Measurements from ENCODE around the gene RAB11A.
A peak's percentile ranks its signal among the peaks of the same experiment; 100 is the strongest.

The RAB11A gene

GRCh38 chr15:65869126-65869953 is at the start of gene RAB11A:
Gene RAB11A, plus strand, starts transcription at chr15:65869491. Its CDS starts 95 bp downstream, at chr15:65869586.
- DNase-seq (ENCODE audit: low read depth in 3 of 3): peak; percentile 87 to 91 (median 90)

- no peak for DNase-seq (ENCODE audit: low read depth in 3 of 3)
Measured at GRCh38 chr15:65819563-65819960, 49.7 kb upstream of the RAB11A start.

GRCh38 chr15:65821070-65821469 is 48.2 kb upstream of the RAB11A start:
- no peak for DNase-seq (ENCODE audit: low read depth in 3 of 3)

- no peak for DNase-seq (ENCODE audit: low read depth in 3 of 3)
Measured at GRCh38 chr15:65822316-65822715, 47.0 kb upstream of the RAB11A start.

GRCh38 chr15:65824031-65824743 is 45.1 kb upstream of the RAB11A start:
- DNase-seq (ENCODE audit: low read depth in 3 of 3): no peak

- DNase-seq (ENCODE audit: low read depth in 3 of 3): no peak
Measured at GRCh38 chr15:65824941-65825544, 44.2 kb upstream of the RAB11A start.

- DNase-seq (ENCODE audit: low read depth in 3 of 3): no peak
Measured at GRCh38 chr15:65827065-65827464, 42.2 kb upstream of the RAB11A start.

- no peak for DNase-seq (ENCODE audit: low read depth in 3 of 3)
Measured at GRCh38 chr15:65828585-65828984, 40.7 kb upstream of the RAB11A start.

- DNase-seq (ENCODE audit: low read depth in 3 of 3): no peak
Measured at GRCh38 chr15:65829130-65829764, 40.0 kb upstream of the RAB11A start.

GRCh38 chr15:65832549-65833364 is 36.5 kb upstream of the RAB11A start:
- peak in 1 of 3 donors; percentile 23 for DNase-seq (ENCODE audit: low read depth in 3 of 3)

- no peak for DNase-seq (ENCODE audit: low read depth in 3 of 3)
Measured at GRCh38 chr15:65833501-65834205, 35.6 kb upstream of the RAB11A start.

GRCh38 chr15:65834603-65835282 is 34.5 kb upstream of the RAB11A start:
- DNase-seq (ENCODE audit: low read depth in 3 of 3): no peak

- DNase-seq (ENCODE audit: low read depth in 3 of 3): no peak
Measured at GRCh38 chr15:65835447-65835846, 33.8 kb upstream of the RAB11A start.

- no peak for DNase-seq (ENCODE audit: low read depth in 3 of 3)
Measured at GRCh38 chr15:65836665-65837064, 32.6 kb upstream of the RAB11A start.

- DNase-seq (ENCODE audit: low read depth in 3 of 3): no peak
Measured at GRCh38 chr15:65837301-65838294, 31.7 kb upstream of the RAB11A start.

GRCh38 chr15:65839354-65839901 is 29.9 kb upstream of the RAB11A start:
- DNase-seq (ENCODE audit: low read depth in 3 of 3): no peak

- no peak for DNase-seq (ENCODE audit: low read depth in 3 of 3)
Measured at GRCh38 chr15:65839985-65840384, 29.3 kb upstream of the RAB11A start.

GRCh38 chr15:65841121-65841930 is 28.0 kb upstream of the RAB11A start:
- DNase-seq (ENCODE audit: low read depth in 3 of 3): no peak

All from stimulated activated CD4-positive, alpha-beta T cell treated with anti-CD3 and anti-CD28 coated beads, TNF-alpha, amount 100 ng/mL, for 48 hours (primary cell).